Measurements from ENCODE around the gene CYP2A6.
"Not testable (repeated sequence)": the region's sequence is repeated elsewhere in the genome, so short reads cannot be mapped to it uniquely, and the experiment has no call there.

Gene CYP2A6

GRCh38 chr19:40818480-40819399 lies 31.5 kb downstream of the CYP2A6 start:
- not testable (repeated sequence) for DNase-seq (ENCODE audit: low spot score)

- no peak for DNase-seq (ENCODE audit: low spot score)
Observed at GRCh38 chr19:40815223-40815622, 35.0 kb downstream of the CYP2A6 start.

- DNase-seq (ENCODE audit: low spot score) = no peak
Observed at GRCh38 chr19:40813182-40813581, 37.1 kb downstream of the CYP2A6 start.

- DNase-seq (ENCODE audit: low spot score) = not testable (repeated sequence)
Observed at GRCh38 chr19:40812571-40812970, 37.7 kb downstream of the CYP2A6 start.

- no peak for DNase-seq (ENCODE audit: low spot score)
Observed at GRCh38 chr19:40811478-40812341, 38.5 kb downstream of the CYP2A6 start.

GRCh38 chr19:40810649-40811408 lies 39.4 kb downstream of the CYP2A6 start:
- not testable (repeated sequence) for DNase-seq (ENCODE audit: low spot score)

- no peak for DNase-seq (ENCODE audit: low spot score)
Observed at GRCh38 chr19:40810160-40810559, 40.1 kb downstream of the CYP2A6 start.

- no peak for DNase-seq (ENCODE audit: low spot score)
Observed at GRCh38 chr19:40809358-40810086, 40.7 kb downstream of the CYP2A6 start.

GRCh38 chr19:40808497-40808896 lies 41.8 kb downstream of the CYP2A6 start:
- no peak for DNase-seq (ENCODE audit: low spot score)

GRCh38 chr19:40808021-40808325 lies 42.3 kb downstream of the CYP2A6 start:
- no peak for DNase-seq (ENCODE audit: low spot score)

GRCh38 chr19:40807147-40808020 lies 42.9 kb downstream of the CYP2A6 start:
- peak; percentile 72 for DNase-seq (ENCODE audit: low spot score)

- DNase-seq (ENCODE audit: low spot score) = peak; percentile 92
Observed at GRCh38 chr19:40806423-40807146, 43.7 kb downstream of the CYP2A6 start.

- DNase-seq (ENCODE audit: low spot score) = no peak
Observed at GRCh38 chr19:40805258-40805868, 44.9 kb downstream of the CYP2A6 start.

GRCh38 chr19:40804783-40805242 lies 45.4 kb downstream of the CYP2A6 start:
- no peak for DNase-seq (ENCODE audit: low spot score)

- no peak for DNase-seq (ENCODE audit: low spot score)
Observed at GRCh38 chr19:40803857-40804782, 46.1 kb downstream of the CYP2A6 start.

GRCh38 chr19:40803170-40803856 lies 46.9 kb downstream of the CYP2A6 start:
- no peak for DNase-seq (ENCODE audit: low spot score)

- no peak for DNase-seq (ENCODE audit: low spot score)
Observed at GRCh38 chr19:40802300-40803169, 47.7 kb downstream of the CYP2A6 start.
